GM18507 (cell line): ENCODE data around the gene MRPS16.
"Not testable (repeated sequence)": the region's sequence is repeated elsewhere in the genome, so short reads cannot be mapped to it uniquely, and the experiment has no call there.

ENCODE experiments used
- DNase-seq: peaks from one replicate; pipeline ENCODE4 v3.0.0; 2011; ENCODE audit warnings: low read depth; ENCODE audit not compliant: insufficient read length; ENCODE audit errors: extremely low spot score
- FAIRE-seq: peaks from 2 replicates; lab custom pipeline; 2011; peaks lifted over from hg19 to GRCh38; lab: Jason Lieb, UNC

Gene MRPS16

GRCh38 chr10:73252445-73253224 lies at the start of gene MRPS16:
Gene MRPS16, minus strand, starts transcription at chr10:73252644. Its CDS starts 162 bp downstream, at chr10:73252482.
- FAIRE-seq (peak; percentile 98), DNase-seq (peak; percentile 84)

- DNase-seq (no peak), FAIRE-seq (no peak)
These were observed 44.5 kb upstream of the MRPS16 start for GRCh38 chr10:73296946-73297345.

- no peak for DNase-seq
- no peak for FAIRE-seq
These were observed 41.0 kb upstream of the MRPS16 start for GRCh38 chr10:73293461-73293860.

GRCh38 chr10:73289958-73290357 lies 37.5 kb upstream of the MRPS16 start:
- DNase-seq: no peak
- FAIRE-seq: no peak

- FAIRE-seq (no peak), DNase-seq (no peak)
These were observed 35.0 kb upstream of the MRPS16 start for GRCh38 chr10:73287441-73287840.

- FAIRE-seq: no peak
These were observed 28.7 kb upstream of the MRPS16 start for GRCh38 chr10:73281097-73281496.

GRCh38 chr10:73264423-73264822 lies 12.0 kb upstream of the MRPS16 start:
- FAIRE-seq: no peak
- no peak for DNase-seq

More at GRCh38 chr10:73281097-73281496, 28.7 kb upstream of the MRPS16 start:
- no peak for DNase-seq

GRCh38 chr10:73263693-73264347 lies 11.4 kb upstream of the MRPS16 start:
- DNase-seq: no peak

GRCh38 chr10:73262880-73263555 lies 10.6 kb upstream of the MRPS16 start:
- DNase-seq: no peak
- no peak for FAIRE-seq

More at GRCh38 chr10:73263693-73264347, 11.4 kb upstream of the MRPS16 start:
- peak; percentile 56 for FAIRE-seq

GRCh38 chr10:73262105-73262730 lies 9.8 kb upstream of the MRPS16 start:
- FAIRE-seq (no peak), DNase-seq (no peak)

GRCh38 chr10:73261362-73261995 lies 9.0 kb upstream of the MRPS16 start:
- FAIRE-seq (no peak), DNase-seq (no peak)

- not testable (repeated sequence) for FAIRE-seq, DNase-seq
These were observed 6.2 kb upstream of the MRPS16 start for GRCh38 chr10:73258612-73259011.

GRCh38 chr10:73253225-73253555 lies 746 bp upstream of the MRPS16 start:
- FAIRE-seq: no peak
- DNase-seq: no peak

GRCh38 chr10:73251683-73252444 lies 580 bp downstream of the MRPS16 start:
- FAIRE-seq (no peak), DNase-seq (no peak)

GRCh38 chr10:73248259-73248724 lies 4.2 kb downstream of the MRPS16 start:
- FAIRE-seq (no peak), DNase-seq (no peak)

- DNase-seq (no peak), FAIRE-seq (no peak)
These were observed 4.8 kb downstream of the MRPS16 start for GRCh38 chr10:73247509-73248258.

GRCh38 chr10:73246646-73247508 lies 5.6 kb downstream of the MRPS16 start, which contains the start of gene DNAJC9:
Gene DNAJC9, minus strand, starts transcription at chr10:73247255. Its CDS starts 66 bp downstream, at chr10:73247189.
- peak; percentile 89 for FAIRE-seq
- peak; percentile 83 for DNase-seq
